Thyroid gland (tissue), 4 donors: ENCODE data around the gene SH3RF1.

ENCODE experiments used
- CTCF ChIP-seq, 6 experiments: fragments of 200-600 bp in 3 of 6; fragments of 450-650 bp in 3 of 6; sonication (generic) in 3 of 6; IDR thresholded peaks; one replicate each; pipeline ENCODE4 v1.5.1; 2016 to 2019; ENCODE audit warnings: antibody characterized with exemption in 6 of 6, mild to moderate bottlenecking in 2 of 6, inconsistent platforms in 1 of 6, moderate library complexity in 1 of 6
- POLR2A ChIP-seq, 2 donors: fragments of 450-650 bp; IDR thresholded peaks; one replicate each; pipeline ENCODE4 v1.6.1; 2017; ENCODE audit warnings: antibody characterized with exemption in 2 of 2, mild to moderate bottlenecking in 2 of 2, moderate library complexity in 1 of 2

- TF ChIP-seq CTCF (IDR thresholded peaks at IDR 0.05) (no peak), POLR2A (IDR thresholded peaks at IDR 0.05) (no peak)
Observed at GRCh38 chr4:169098054-169098497, 172.7 kb downstream of the SH3RF1 start.
